ENCODE measurements around the gene COG8.
"Not testable (repeated sequence)": the region's sequence is repeated elsewhere in the genome, so short reads cannot be mapped to it uniquely, and the experiment has no call there.

COG8 gene

GRCh38 chr16:69318177-69318910 lies 21.0 kb downstream of the COG8 start:
- DNase-seq = no peak

GRCh38 chr16:69316595-69317034 lies 22.7 kb downstream of the COG8 start:
- no peak for DNase-seq

GRCh38 chr16:69315486-69316311 lies 23.7 kb downstream of the COG8 start:
- peak; percentile 64 for DNase-seq

DNA sequence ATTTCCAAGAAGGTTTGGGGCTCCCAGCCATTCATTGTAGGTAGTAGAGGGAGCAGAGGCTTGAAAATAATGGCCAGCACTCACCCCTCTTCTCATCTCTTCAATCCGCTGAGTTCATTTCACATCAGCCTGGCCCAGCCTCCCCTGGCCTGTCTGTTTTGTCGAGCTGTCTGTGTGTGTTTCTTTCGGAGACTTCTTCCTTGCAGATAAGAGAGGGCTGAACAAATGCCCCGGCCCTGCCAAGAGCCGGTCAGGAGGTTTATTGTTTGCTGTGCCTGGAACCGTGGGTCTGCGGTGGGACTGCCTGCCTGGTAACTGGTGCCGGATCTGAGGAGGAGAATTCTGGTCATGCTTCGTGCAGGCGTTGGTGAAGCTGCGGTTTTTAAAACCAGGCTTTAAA lies 24.8 kb downstream of the COG8 start:
- no peak for DNase-seq

DNA sequence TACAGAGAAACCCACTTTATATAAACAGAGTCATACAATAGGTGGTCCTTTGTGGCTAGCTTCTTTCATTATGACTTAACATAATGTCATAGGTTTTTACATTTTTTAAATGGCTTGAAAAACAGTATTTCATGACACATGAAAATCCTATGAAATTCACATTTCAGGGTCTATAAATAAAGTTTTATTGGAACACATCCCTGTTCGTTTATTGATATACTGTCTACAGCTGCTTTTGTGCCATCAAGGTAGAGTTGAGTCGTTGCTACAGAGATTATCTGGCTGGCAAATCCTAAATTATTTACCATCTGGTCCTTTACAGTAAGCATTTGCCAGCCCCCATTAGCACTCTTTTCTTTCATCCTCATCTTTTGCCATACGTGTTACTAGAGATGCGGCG lies 25.9 kb downstream of the COG8 start:
- DNase-seq = no peak

GRCh38 chr16:69311533-69312387 lies 27.6 kb downstream of the COG8 start:
- peak; percentile 1 for DNase-seq

GRCh38 chr16:69310653-69311532 lies 28.5 kb downstream of the COG8 start, which contains the start of gene VPS4A:
Gene VPS4A, plus strand, starts transcription at chr16:69311350. Its CDS starts 162 bp downstream, at chr16:69311512.
- peak; percentile 91 for DNase-seq

DNA sequence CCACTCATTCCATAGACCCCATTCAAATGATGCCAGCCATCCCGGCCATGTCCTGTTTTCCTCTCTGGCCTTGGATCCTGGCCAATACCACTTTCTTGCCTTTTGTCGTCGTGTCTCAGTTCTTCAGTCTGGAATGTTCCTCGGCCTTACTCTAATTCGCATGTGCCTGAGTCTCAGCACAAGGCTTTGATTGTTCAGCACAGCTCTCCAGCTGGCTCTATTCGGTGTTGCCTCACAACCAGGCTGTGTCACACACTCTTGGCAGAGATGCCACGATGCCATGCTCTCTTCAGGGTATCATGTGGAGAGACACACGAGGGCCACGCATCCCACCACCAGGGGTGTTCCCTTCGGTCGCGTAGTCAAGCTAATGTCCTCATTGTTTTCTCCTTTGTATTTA lies 30.0 kb downstream of the COG8 start:
- no peak for DNase-seq

DNA sequence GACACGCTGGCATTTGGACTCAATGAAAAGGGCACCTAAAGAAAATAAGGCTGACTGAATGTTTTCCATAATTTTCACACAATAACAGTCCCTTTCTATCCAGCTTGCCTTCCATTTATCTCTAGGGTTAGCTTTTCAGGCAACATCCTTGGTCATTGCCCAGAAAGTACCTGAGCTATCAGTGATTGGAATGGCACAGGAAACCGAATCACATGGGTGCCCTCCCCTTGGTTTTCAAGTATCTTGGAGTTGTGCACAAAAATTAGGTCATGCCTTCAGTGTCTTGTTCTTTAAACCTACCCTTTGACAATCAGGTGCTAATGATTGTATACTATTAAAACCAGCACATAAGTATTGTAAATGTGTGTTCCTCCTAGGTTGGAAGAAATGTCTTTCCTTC lies 31.5 kb downstream of the COG8 start:
- DNase-seq = no peak

DNA sequence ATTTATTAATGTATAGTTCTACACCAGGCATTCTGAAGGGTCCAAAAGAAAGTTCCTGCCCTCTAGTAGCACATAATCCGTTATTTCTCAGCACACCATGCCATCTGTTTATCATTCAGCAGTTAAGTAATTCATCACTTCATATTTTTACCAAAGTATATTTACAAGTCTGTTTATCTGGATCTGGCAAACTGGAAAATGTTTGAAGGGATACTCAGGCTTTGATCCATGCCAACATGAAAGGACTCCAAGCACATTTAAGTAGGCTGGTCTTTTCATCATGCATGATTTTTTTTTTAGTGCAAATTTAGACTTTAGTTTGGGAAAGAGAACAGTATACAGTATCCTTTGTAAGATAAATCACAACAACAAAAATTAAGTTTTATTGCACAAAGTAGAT lies 32.3 kb downstream of the COG8 start:
- no peak for DNase-seq

GRCh38 chr16:69306031-69306430 lies 33.3 kb downstream of the COG8 start:
- DNase-seq = no peak

DNA sequence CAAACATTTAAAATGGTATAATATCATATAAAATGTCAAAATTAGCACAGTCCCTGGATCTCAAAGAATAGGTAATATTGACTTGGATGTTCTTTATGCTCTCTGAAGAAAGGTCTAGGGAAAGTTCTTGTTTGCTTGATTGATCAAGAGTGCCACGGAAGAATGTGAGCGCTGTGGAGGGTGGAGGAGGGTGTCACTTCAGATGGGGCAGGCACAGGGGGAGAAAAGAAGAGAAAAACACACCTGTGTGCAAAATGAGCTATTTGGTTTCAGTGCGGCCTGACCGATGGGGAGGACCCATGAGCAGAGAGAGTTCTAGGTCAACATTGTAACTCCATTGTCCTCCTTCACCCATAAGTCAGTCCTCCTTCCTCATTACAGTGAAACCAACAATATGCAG lies 37.1 kb downstream of the COG8 start:
- no peak for DNase-seq

- no peak for DNase-seq
Observed at GRCh38 chr16:69301861-69302260, 37.5 kb downstream of the COG8 start.

- no peak for DNase-seq
Observed at GRCh38 chr16:69301187-69301586, 38.2 kb downstream of the COG8 start.

DNA sequence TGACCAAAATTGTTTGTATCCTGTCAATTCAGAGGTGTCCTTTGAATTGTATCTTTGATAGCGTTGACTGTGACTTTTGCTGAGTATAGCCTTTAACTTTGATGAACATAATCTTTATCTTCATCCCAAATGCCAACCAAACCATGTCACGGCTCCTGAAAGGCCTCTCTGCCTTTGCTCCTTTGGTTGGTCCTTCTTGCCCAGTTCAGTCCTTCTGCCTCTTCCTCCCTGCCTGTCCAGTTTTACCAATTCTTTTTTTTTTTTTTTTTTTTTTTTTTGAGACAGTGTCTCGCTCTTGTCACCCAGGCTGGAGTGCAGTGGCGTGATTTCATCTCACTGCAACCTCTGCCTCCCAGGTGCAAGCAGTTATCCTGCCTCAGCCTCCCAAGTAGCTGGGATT lies 41.1 kb downstream of the COG8 start:
- no peak for DNase-seq

DNA sequence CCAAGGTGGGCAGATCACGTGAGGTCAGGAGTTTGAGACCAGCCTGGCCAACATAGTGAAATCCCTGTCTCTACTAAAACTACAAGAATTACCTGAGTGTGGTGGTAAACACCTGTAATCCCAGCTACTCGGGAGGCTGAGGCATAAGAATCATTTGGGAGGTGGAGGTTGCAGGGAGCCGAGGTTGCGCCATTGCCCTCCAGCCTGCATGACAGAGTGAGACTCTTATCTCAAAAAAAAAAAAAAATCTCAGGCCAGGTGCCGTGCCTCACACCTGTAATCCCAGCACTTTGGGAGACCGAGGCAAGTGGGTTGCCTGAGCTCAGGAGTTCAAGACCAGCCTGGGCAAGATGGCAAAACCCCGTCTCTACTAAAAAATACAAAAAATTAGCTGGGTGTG lies 42.6 kb downstream of the COG8 start:
- not testable (repeated sequence) for DNase-seq

DNA sequence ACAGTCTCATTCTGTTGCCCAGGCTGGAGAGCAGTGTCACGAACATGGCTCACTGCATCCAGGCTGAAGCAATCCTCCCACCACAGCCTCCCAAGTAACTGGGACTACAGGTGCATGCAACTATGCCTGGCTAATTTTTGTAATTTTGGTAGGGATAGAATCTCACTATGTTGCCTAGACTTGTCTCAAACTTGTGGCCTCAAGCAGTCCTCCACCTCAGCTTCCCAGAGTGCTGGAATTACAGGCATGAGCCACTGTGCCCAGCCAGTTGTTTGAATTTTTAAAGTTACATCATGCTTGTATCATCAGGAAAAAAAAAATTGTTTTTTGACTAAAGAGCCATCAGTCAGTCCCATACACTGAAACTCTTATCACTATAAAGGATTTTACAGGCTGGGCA lies 45.3 kb downstream of the COG8 start:
- DNase-seq = no peak

- no peak for DNase-seq
Observed at GRCh38 chr16:69293401-69293800, 46.0 kb downstream of the COG8 start.

GRCh38 chr16:69291657-69292056 lies 47.7 kb downstream of the COG8 start:
- DNase-seq = not testable (repeated sequence)

DNA sequence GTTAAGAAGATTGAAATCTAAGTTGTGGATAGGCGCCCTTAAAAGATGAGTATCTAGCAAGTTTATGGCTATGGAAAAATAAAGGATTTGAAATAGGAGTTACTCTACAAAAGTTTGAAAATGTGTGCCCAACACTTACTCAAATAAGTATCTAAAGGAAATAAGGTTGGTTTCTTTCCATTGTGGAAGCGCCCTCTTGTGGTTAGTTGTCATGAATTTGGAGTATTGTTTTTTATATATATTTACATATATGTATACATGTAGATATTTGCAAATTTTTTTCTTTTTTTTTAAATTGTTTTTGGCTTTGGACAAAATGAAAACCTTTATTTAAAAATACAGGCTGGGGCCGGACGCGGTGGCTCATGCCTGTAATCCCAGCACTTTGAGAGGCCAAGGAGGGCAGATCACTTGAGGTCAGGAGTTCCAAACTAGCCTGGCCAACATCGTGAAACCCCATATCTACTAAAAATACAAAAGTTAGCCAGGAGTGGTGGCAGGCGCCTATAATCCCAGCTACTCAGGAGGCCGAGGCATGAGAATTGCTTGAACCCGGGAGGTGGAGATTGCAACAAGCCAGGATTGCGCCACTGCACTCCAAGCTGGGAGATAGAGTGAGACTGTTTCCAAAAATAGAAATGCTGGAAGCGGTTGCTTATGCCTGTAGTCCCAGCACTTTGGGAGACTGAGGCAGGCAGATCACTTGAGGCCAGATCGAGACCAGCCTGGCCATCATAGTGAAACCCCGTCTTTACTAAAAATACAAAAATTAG lies 52.2 kb downstream of the COG8 start:
- DNase-seq = peak; percentile 43

DNA sequence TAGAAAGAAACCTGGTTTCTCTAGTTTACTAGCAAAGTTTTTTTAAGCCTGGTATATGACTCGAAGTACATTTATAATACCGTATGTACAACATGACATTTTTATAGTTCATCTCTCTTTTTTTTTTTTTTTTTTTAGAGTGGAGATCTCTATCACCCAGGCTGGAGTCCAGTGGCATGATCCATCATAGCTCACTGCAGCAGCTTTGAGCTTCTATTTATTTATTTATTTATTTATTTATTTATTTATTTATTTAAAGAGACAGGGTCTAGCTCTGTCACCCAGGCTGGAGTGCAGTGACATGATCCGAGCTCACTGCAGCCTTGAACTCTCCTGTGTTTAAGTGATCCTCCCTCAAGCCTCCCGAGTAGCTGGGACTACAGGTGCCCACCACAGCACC lies 54.1 kb downstream of the COG8 start:
- no peak for DNase-seq
